Germinal center (tissue), 1 donor: ENCODE measurements around the gene DENND1B.
A peak's percentile ranks its signal among the peaks of the same experiment; 100 is the strongest.

ENCODE experiments used
- DNase-seq: peaks from one replicate; pipeline ENCODE4 v3.0.0; 2012; ENCODE audit warnings: mixed read lengths, low spot score

The DENND1B gene, protein sequence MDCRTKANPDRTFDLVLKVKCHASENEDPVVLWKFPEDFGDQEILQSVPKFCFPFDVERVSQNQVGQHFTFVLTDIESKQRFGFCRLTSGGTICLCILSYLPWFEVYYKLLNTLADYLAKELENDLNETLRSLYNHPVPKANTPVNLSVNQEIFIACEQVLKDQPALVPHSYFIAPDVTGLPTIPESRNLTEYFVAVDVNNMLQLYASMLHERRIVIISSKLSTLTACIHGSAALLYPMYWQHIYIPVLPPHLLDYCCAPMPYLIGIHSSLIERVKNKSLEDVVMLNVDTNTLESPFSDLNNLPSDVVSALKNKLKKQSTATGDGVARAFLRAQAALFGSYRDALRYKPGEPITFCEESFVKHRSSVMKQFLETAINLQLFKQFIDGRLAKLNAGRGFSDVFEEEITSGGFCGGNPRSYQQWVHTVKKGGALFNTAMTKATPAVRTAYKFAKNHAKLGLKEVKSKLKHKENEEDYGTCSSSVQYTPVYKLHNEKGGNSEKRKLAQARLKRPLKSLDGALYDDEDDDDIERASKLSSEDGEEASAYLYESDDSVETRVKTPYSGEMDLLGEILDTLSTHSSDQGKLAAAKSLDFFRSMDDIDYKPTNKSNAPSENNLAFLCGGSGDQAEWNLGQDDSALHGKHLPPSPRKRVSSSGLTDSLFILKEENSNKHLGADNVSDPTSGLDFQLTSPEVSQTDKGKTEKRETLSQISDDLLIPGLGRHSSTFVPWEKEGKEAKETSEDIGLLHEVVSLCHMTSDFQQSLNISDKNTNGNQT

DNA sequence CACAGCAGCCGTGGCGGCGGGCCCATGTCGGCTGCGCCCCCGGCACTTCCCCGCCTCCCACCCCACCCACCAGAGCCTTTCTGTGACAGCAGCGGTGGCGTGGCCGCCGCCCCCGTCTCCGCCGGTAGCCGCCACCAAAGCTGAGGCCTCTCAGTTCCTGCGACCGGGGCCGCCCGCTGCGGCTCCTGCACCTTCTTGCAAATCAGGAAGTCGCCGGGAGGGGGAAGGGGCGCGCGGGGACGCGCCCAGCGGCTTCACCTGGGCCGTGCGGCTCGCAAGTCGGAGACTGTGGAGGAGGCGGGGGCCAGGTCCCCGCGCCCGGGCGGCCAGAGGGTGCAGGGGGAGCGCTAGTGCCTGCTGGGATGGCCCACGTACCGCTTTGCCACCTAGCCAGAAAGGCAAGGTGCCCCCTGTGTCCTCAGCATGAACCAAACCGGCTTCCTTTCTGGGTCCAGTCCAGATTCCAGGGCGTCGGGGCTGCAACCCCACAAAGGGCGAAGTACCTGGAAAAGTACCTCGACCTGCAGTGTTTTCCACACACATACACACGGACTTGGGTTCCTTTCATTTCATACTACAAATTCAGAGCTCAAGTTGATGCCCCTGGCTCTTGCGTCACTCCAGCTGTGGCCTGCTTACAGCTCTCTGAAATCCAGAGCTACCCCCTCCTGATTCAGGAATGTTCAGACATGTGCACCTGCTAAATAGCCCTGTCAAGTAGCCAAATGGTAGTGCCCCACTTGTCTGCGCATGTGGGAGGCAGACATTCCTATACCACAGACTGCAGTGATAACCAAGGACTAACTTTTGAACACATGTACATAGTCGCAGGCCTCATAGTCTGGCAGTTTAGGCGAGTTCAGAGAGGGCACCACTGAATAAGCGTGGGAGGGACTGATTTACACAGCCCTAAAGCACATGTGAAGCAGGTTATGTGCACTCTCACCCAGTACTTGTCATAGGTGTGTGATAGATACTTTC is at the start of gene DENND1B:
Gene DENND1B, minus strand, starts transcription at position 199 of the 981 bp plus-strand sequence. CDS start 325 bp downstream, outside the sequence.
- peak; percentile 71 for DNase-seq

- DNase-seq = no peak
Measured at GRCh38 chr1:197814306-197814705, 39.0 kb upstream of the DENND1B start.

DNA sequence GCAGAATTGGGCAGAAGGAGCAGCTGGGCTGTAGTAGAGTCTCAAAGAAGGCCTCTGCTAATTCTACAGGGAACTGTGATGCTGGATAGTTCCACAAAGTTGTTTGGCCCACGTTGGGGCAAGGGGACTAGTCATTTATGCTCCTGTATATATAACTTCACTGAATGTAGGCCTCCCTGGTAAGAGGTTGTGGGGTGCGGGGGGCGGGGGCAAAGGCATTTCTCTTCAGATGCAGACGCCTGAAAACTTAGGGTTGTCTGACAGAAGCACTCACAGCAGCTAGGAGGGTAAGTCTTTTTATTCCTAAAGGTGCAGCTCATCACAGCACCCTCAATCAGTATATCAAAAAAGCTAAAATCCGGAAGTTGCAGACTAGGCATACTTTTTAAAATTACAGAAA is 38.5 kb upstream of the DENND1B start:
- no peak for DNase-seq

DNA sequence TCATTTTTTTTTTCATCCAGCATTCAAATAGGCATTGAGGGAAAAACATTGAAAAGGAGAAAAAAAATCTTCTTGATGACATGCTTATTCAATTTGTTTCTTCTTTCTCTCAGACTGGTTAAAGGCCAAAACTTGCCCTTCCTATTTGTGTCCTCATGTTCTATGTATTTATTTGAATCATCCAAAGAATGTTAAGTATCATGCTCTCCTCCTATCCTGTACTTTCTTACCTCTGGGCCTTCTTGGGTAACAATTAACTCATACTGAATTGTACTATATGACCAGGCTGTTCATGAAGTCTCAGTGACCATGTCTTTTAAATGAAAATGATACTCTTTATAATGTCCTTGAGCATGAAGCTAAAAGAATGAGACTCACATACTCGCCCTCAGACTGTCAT is 36.5 kb upstream of the DENND1B start:
- no peak for DNase-seq

DNA sequence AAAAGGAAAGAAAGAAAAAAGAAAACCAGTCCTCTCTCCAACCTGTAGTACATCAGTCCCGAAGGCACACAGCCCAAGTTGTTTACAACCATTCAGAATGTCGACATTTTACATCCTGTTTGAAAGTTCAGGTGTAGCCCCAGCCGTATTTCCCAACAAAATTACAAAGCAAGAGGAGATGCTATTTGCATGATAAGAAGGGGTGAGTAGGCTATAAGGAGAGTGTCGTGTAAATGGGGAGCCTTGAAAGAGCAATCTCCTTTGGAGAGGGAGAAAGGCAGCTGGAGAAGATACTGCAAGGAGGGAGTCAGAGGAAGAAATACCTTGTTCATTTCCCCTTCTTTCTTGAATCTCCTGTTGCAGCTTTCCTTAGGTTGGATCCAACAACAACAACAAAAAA is 35.5 kb upstream of the DENND1B start:
- no peak for DNase-seq

GRCh38 chr1:197808880-197809279 is 33.6 kb upstream of the DENND1B start:
- DNase-seq = no peak

DNA sequence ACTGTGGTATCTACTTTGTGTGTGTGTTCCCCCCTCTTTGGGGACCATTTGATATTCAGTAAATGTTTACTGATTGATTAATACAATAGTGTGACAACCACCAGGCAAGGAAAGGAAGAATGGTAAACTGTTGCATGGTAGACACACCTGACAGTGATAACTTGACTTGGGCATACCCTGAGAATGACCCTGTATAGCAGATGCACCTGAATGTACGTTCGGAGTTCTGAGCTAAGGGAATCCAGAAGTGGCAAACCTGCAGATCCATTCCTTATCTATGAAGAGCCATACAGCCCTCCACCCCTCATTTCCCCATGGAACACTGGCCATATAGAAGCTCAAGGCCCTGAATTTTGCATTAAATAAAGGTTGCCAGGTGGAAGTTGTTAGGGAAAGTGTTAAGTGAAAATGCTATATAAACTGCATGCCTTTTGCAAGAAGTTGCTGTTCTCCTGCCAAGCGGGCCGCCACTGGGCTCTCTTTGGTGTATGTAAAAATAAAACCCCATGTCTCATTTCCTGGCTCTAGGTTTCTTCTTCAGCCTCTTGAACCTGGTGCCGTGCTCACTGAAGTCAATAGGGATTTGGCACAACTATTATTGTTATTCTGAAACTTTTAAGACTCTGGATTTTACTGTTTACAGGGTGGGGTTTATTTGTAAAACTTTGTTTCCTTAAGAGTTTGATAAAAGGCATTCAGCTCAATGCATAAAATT is 32.6 kb upstream of the DENND1B start:
- DNase-seq = no peak

DNA sequence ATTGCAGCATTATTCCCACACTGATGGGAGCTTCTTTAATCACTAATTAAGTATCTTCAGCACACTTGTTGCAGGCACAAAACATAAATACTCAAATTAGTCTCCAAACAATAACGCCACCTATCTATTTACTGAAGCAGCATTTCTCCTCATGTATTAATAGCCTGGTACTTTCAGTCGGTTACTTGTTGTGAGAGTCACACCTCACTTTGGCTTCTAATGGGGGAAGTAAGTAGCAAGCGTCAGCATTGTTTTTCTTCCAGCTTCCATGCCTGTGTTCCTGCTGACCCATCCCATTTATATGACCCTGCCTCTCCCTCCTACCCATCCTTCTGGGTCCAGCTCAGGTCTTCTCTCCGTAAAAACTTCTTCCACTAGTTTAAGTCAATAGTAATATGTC is 31.9 kb upstream of the DENND1B start:
- DNase-seq = no peak

DNA sequence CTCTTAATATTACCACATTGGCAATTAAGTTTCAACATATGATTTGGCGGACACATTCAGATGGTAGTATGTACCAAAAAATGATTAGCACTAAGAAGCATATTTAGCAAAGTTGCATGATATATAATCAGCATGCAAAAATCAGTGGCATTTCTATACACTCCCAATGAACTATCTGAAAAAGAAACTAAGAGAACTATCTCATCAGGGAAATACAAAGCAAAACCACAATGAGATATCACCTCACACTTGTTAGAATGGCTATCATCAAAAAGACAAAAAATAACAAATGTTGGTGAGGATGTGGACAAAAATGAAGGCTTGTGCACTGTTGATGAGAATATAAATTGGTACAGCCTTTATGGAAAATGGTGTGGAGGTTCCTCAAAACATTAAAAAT is 31.4 kb upstream of the DENND1B start:
- no peak for DNase-seq

DNA sequence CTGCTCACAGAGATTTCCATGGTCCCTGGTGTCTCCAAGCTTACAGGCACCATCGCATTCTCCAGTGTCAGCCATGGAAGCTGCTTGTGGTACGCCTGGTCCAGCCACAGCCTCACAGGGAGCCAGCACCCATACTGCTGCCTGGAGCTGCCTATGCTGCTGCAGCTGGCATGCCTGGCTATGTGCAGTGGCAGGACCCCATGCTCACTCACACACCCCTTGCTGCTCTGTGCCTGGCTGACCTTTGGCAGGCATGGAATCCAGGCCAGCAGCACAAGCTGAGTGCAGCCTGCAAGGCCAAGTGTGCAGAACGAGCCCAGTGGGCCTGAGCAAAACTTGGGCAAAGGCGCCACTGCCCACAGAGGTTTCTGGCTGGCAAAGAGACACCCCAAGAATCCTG is 26.4 kb upstream of the DENND1B start:
- DNase-seq = no peak

DNA sequence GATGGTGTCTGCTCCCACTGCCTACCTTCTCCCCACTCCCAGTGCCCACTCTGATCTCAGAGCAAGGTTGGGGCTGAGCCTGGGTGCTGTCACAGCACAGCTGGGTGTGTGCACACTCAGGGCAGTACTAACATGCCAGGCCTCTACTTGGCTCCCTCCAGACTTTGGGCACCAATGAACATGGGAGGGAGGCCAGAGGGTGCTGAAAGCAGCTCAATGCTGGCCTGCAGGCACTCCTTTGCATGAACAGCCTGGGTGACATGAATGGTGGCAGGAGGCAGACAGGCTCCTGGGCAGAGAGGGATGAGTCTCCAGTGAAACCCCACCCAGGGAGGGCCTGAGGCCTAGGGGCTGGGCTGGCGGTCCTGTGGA is 25.8 kb upstream of the DENND1B start:
- no peak for DNase-seq

DNA sequence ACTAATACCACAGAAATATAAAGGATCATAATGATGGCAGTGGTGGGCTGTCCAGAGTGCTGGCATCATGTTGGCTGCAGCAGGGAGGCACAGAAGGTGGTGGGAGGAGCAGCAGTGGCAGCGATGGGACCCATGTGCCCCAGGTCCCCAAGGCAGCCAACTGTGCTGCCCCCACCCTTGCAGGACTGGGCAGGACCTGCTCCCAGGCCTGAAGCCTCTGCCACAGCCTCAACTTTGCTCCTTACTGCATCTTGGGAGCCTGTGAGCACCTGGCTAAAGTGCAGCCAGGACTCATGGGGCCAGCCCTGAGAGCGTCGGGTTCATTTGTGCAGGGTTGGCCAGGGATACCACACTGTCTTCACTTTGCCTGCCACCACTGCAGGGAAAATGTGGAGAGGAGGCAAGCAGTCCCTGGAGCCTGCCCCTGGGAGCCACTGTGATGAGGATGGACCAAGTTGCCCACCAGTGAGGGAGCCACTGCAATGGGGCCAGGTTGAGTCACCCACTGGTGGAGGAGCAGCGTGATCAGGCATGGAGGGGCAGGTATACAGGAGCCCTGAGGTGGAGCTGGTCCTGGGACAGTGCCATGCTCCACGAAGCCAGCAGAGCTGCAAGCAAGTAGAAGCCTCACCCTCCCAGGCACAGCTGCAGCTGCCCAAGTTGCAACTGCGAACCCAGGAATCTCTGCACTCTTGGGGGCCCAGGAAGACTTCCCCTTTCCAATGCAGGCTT is 25.3 kb upstream of the DENND1B start:
- no peak for DNase-seq

GRCh38 chr1:197799271-197799670 is 24.0 kb upstream of the DENND1B start:
- DNase-seq = no peak

DNA sequence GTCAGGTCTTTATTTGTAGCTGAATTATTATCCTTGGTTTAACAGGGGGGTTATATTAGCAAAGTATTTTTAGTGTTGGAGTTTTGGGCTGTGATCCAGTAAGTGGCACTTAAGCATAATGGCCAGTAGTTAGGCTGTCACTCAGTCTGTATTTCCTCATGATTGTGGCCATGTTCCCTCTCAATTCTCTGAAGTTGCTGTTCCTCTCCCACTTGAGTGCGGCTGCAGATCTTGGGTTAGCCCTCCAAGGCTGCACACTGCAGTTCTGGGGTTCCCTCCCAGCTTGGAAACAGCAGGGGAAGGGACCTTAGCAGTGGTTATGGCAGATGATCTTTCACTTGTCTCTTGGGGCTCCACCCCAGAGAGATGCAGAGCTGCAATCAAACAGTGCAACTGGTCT is 23.2 kb upstream of the DENND1B start:
- DNase-seq = no peak

DNA sequence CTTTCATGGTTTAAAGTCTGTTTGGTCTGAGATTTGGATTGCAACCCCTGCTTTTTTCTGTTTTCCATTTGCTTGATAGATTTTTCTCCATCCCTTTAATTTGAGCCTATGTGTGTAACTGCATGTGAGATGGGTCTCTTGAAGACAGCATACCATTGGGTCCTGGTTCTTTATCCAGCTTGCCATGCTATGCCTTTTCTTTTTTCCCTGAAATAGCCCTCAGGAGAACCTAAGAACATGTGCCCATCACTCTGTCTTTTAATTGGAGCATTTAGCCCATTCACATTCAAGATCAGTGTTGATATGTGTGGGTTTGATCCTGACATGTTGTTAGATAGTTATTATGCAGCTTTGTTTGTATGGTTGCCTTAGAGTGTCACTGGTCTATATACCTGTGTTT is 21.7 kb upstream of the DENND1B start:
- no peak for DNase-seq

DNA sequence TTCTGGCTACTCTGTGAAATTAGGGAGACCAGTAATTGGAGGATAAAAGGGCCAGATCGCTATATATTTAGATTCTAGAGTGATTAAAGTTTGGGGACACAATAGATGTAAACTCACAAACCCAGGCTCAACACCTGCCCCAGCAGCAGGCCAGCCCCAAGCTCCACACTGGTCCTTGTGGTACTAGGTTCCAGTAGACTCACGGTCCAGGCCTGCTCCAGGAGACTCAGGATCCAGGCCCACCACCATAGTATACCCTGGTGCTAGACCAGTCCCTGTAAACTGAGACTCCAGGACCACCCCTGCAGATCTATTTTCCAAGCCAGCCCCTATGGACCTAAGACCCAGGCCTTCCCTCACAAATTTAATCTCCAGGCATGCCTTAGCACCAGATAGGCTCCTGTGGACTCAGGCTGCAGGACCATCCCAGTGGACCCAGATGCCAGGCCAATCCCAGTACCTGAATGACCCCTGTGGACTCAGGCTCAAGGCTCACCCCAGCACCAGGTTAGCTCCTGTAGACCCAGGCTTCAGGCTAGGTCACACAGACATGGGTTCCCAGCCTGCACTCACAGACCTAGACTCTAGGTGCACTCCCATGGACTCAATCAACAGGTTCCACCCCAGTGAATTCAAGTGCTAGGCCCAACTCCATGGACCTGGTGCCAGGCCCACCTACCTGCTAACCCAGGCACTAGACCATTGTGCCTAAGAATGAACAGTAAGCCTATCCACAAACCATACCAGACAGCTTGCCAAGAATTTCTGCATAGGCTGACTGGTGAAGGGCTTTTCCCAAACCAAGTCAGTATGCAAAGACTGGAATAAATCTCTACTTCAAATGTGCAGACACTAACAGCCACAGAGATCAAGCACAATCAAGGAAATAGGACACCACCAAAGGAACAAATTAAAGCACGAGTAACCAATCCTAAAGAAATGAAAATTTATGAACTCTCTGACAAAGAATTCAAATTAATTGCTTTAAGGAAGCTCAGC is 13.8 kb upstream of the DENND1B start:
- no peak for DNase-seq

DNA sequence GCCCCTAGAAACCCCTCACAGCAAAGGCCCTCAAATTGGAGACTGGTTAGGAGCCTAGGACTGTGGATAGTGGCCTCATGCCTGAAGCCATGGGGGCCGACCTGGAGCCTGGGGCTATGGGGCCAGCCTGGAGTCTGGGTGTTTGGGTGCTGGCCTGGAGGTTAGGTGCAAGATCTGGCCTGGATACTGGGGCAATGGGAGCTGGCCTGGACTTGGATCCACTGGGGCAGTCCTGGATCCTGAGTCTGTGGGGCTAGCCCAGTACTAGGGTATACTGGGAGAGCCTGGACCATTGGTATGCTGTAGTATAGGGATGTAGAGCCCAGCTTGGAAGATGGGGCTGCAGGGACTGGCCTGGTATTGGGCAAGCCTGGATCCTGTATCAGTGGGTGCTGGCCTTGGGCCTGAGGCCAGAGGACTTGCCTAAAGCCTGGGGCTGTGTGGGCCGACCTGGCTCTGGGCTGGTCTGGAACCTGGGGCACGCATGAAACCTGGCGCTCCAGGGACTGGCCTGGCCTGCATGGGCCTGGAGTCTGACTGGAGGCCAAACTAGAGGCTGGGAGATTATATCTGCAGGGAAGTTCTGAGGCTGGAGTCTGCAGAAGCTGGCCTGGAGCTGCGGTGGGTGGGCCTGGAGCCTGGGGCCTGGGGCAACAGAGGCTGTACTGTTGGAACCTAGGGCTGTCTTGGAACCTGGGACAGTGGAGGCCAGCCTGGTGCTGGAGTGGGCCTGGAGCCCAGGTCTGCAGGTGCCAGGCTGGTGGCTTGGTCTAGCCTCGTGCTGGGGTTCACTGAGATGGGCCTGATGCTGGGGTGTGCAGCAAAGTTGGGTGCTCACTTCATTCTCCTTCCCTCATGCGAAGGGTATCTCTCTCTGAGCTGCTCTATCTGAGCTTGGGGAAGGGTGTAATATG is 12.6 kb upstream of the DENND1B start:
- no peak for DNase-seq

GRCh38 chr1:197787056-197787455 is 11.8 kb upstream of the DENND1B start:
- no peak for DNase-seq

DNA sequence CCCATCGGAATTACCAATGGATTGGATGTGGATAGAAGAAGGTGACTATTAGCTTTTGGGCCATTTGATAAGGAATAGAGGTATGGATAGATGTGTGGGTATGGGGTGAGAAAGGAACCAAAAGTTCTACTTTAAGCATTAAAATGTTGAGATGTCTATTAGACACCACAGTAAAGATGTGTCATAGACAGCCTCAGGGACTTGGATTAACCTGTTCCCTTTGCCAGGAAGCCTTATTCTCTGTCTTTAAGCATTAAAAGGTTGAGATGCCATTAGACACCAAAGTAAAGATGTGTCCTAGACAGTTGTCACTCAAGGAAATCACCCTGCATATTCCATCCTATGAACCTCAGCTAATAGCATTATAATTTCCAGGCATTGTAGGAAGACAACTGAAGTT is 11.0 kb upstream of the DENND1B start:
- no peak for DNase-seq
